ENCODE results near the gene PEX3. TPM values are rescaled to one million over a fixed set of nuclear protein-coding genes. Genes with fewer than 3 reads are reported as not detected.
A peak's percentile ranks its signal among the peaks of the same experiment; 100 is the strongest.

PEX3 gene
- total and polyA plus RNA-seq, 12 donors = 5.0 to 26.8 (median 22.0) TPM

GRCh38 chr6:143510991-143511891 is 60.6 kb downstream of the PEX3 start, which contains the start of gene FUCA2:
Gene FUCA2, minus strand, starts transcription at chr6:143511720. Its CDS starts 86 bp downstream, at chr6:143511634.
- DNase-seq (peak; percentile 94 to 95), ATAC-seq (peak; percentile 90 to 95 (median 92))
- Histone ChIP-seq H3K27ac (peak within 1 kb of the TSS; percentile 74 to 96 (median 90)), H3K9me3 (no peaks in the 10 kb centered on the region), H3K27me3 (no peaks in the 10 kb centered on the region), H3K4me1 (peaks cover 3 to 56% (median 29%) of the 10 kb centered on the region in 9 donors), H3K36me3 (peaks cover 0 to 29% (median 9%) of the 10 kb centered on the region in 9 donors), H3K4me3 (peak within 1 kb of the TSS; percentile 53 to 83 (median 74))
- WGBS, 2 donors = 1 to 2% methylated on average over 62 to 63 of the region's 63 CpGs
- peak in 2 of 9 donors; percentile 19 to 25 for TF ChIP-seq CTCF (IDR thresholded peaks at IDR 0.05)
- intact Hi-C loops (cut with DNase I) = loop anchor here in 1 of 10 donors (5.0 kb wide), 1 partner anchor 501 kb away; no protein-coding TSS in a partner anchor

GRCh38 chr6:143513410-143513809 is 62.8 kb downstream of the PEX3 start:
- DNase-seq (peak in 1 of 2 donors; percentile 25), ATAC-seq (no peak)
- TF ChIP-seq CTCF (IDR thresholded peaks at IDR 0.05) = peak in 6 of 9 donors; percentile 31 to 52 (median 42)
- Histone ChIP-seq H3K36me3 (peaks cover 0 to 7% (median 0%) of the 10 kb centered on the region in 9 donors), H3K4me3 (no peak overlapping the region), H3K9me3 (no peaks in the 10 kb centered on the region), H3K27ac (peak overlapping the region in 3 of 10 donors; percentile 23 to 94 (median 86)), H3K27me3 (no peaks in the 10 kb centered on the region), H3K4me1 (peaks cover 3 to 61% (median 34%) of the 10 kb centered on the region in 9 donors)
- 67 to 70% methylated on average over 4 of the region's 4 CpGs for WGBS, 2 donors
- intact Hi-C loops (cut with DNase I) = loop anchor here in 1 of 10 donors (5.0 kb wide), 1 partner anchor 499 kb away; no protein-coding TSS in a partner anchor

GRCh38 chr6:143515061-143515760 is 64.6 kb downstream of the PEX3 start:
- no peak overlapping the region for H3K4me3 ChIP-seq
- peaks cover 3 to 49% (median 26%) of the 10 kb centered on the region in 9 donors for H3K4me1 ChIP-seq
- H3K27ac ChIP-seq = peak overlapping the region; percentile 53 to 94 (median 82)
- WGBS, 2 donors = 45 to 51% methylated on average over 12 of the region's 12 CpGs
- H3K27me3 ChIP-seq = no peaks in the 10 kb centered on the region
- ATAC-seq (peak; percentile 37 to 83 (median 78)), DNase-seq (peak; percentile 63 to 83)
- H3K9me3 ChIP-seq = peaks cover 0 to 2% (median 0%) of the 10 kb centered on the region in 11 donors
- no peaks in the 10 kb centered on the region for H3K36me3 ChIP-seq
- TF ChIP-seq CTCF (IDR thresholded peaks at IDR 0.05) = no peak
- intact Hi-C loops (cut with DNase I) = loop anchor here in 1 of 10 donors (5.0 kb wide), 1 partner anchor 47 kb away; no protein-coding TSS in a partner anchor
